GM13977 (cell line): Measurements from ENCODE around the gene ULK4.

Source experiments
- DNase-seq: peaks from one replicate; pipeline ENCODE4 v3.0.0; 2012; ENCODE audit warnings: low spot score
- CTCF ChIP-seq: IDR thresholded peaks from 2 replicates; pipeline ENCODE4 v1.5.1; 2012; ENCODE audit warnings: mild to moderate bottlenecking, control low read depth; ENCODE audit not compliant: insufficient read depth; ENCODE audit errors: extremely low read depth, missing control alignments
- in situ Hi-C: fragments of 300-500 bp; cut with MboI; formaldehyde crosslinking; loops from one replicate; pipeline ENCODE4 v1.12.0; 2022; ENCODE audit warnings: low sequenced_read_pairs, low pct_unique_long_range_greater_than_20kb, mixed read lengths, inconsistent platforms; ENCODE audit not compliant: unreplicated experiment

ULK4 gene

GRCh38 chr3:41236228-41236627 lies 725.7 kb downstream of the ULK4 start:
- DNase-seq = no peak
- in situ Hi-C loops = no loop called here
- TF ChIP-seq CTCF = no peak

GRCh38 chr3:41234823-41235721 lies 726.8 kb downstream of the ULK4 start:
- DNase-seq = no peak
- no peak for TF ChIP-seq CTCF
- in situ Hi-C loops = no loop called here

GRCh38 chr3:41224120-41224806 lies 737.6 kb downstream of the ULK4 start:
- no peak for DNase-seq
- TF ChIP-seq CTCF = no peak
- in situ Hi-C loops = no loop called here

GRCh38 chr3:41223691-41224090 lies 738.2 kb downstream of the ULK4 start:
- in situ Hi-C loops = no loop called here
- no peak for TF ChIP-seq CTCF

GRCh38 chr3:41223078-41223477 lies 738.8 kb downstream of the ULK4 start:
- DNase-seq = no peak
- in situ Hi-C loops = no loop called here
- no peak for TF ChIP-seq CTCF

More at GRCh38 chr3:41223691-41224090, 738.2 kb downstream of the ULK4 start:
- DNase-seq = no peak

GRCh38 chr3:41222501-41222900 lies 739.4 kb downstream of the ULK4 start:
- DNase-seq = no peak
- no peak for TF ChIP-seq CTCF
- in situ Hi-C loops = no loop called here
